CD14-positive monocyte (primary cell): Measurements from ENCODE around the gene PIGR. TPM values are rescaled to one million over a fixed set of nuclear protein-coding genes. Genes with fewer than 3 reads are reported as not detected.

Experiments
- DNase-seq, 3 donors: peaks; one replicate each; pipeline ENCODE4 v3.0.0-alpha.2; 2011 to 2022
- H2AFZ ChIP-seq: 2 replicates; pipeline ENCODE4 v1.6.0; 2012; ENCODE audit warnings: mild to moderate bottlenecking, low read depth, low read length, inconsistent platforms; ENCODE audit not compliant: insufficient read depth, poor library complexity, severe bottlenecking
- H3K27ac ChIP-seq, 2 donors: 1 replicate in 1 of 2; 2 replicates in 1 of 2; pipeline ENCODE4 v1.5.1; 2012 to 2013; ENCODE audit warnings: low read length in 2 of 2, control low read depth in 1 of 2, inconsistent platforms in 1 of 2, low read depth in 1 of 2, mild to moderate bottlenecking in 1 of 2
- H3K27me3 ChIP-seq, 2 donors: one replicate each; pipeline versions ENCODE4 v1.6.0 to v1.6.1; 2011 to 2013; ENCODE audit warnings: low read length in 2 of 2; ENCODE audit not compliant: control insufficient read depth in 2 of 2, insufficient read depth in 2 of 2
- H3K36me3 ChIP-seq, 2 donors: replicated peaks in 1 of 2; 1 replicate in 1 of 2; 2 replicates in 1 of 2; pipeline versions ENCODE4 v1.5.1 to v1.6.1; 2012 to 2013; ENCODE audit warnings: low read length in 2 of 2, control low read depth in 1 of 2, inconsistent platforms in 1 of 2, mild to moderate bottlenecking in 1 of 2; ENCODE audit not compliant: insufficient read depth in 2 of 2, control insufficient read depth in 1 of 2
- H3K4me1 ChIP-seq, 2 donors: 1 replicate in 1 of 2; 2 replicates in 1 of 2; pipeline versions ENCODE4 v1.5.1 to v1.6.1; 2012 to 2013; ENCODE audit warnings: low read length in 2 of 2, control low read depth in 1 of 2, inconsistent platforms in 1 of 2, mild to moderate bottlenecking in 1 of 2, moderate library complexity in 1 of 2; ENCODE audit not compliant: insufficient read depth in 2 of 2, control insufficient read depth in 1 of 2
- H3K4me2 ChIP-seq: replicated peaks from 2 replicates; pipeline ENCODE3; 2012; ENCODE audit warnings: low read length, moderate library complexity, mild to moderate bottlenecking; ENCODE audit not compliant: poor library complexity, severe bottlenecking; ENCODE audit errors: extremely low read depth
- H3K4me3 ChIP-seq, 3 experiments: fragments of 200-600 bp in 1 of 3; sonication (generic) in 1 of 3; replicated peaks in 1 of 3; 1 replicate in 2 of 3; 2 replicates in 1 of 3; pipeline ENCODE4 v1.5.1; 2011 to 2013; ENCODE audit warnings: low read length in 3 of 3, mild to moderate bottlenecking in 3 of 3, control low read depth in 2 of 3, low read depth in 2 of 3, inconsistent platforms in 1 of 3, moderate library complexity in 1 of 3
- H3K79me2 ChIP-seq: 2 replicates; pipeline ENCODE4 v1.6.0; 2012; ENCODE audit warnings: mild to moderate bottlenecking, control low read depth, inconsistent platforms, low read length, moderate library complexity; ENCODE audit not compliant: insufficient read depth
- H3K9ac ChIP-seq: 2 replicates; pipeline ENCODE4 v1.6.0; 2017; ENCODE audit warnings: low read length, mild to moderate bottlenecking; ENCODE audit not compliant: insufficient read depth, poor library complexity, severe bottlenecking
- H3K9me3 ChIP-seq, 2 donors: replicated peaks in 1 of 2; 1 replicate in 1 of 2; 2 replicates in 1 of 2; pipeline versions ENCODE4 v1.5.1 to v1.6.1; 2012 to 2013; ENCODE audit warnings: low read length in 2 of 2, control low read depth in 1 of 2; ENCODE audit not compliant: control insufficient read depth in 1 of 2, insufficient read depth in 1 of 2
- H4K20me1 ChIP-seq: 2 replicates; pipeline ENCODE4 v1.6.0; 2012; ENCODE audit warnings: mild to moderate bottlenecking, low read length, control low read depth, moderate library complexity; ENCODE audit not compliant: insufficient read depth
- H3K27ac Mint-ChIP-seq, 7 donors: one replicate each; pipeline ENCODE4 v1.8.0; 2020; ENCODE audit warnings: mild to moderate bottlenecking in 7 of 7, mixed read lengths in 7 of 7, moderate library complexity in 6 of 7, inconsistent platforms in 2 of 7
- H3K27me3 Mint-ChIP-seq, 3 donors: one replicate each; pipeline ENCODE4 v1.8.0; 2021 to 2022; ENCODE audit warnings: low read depth in 3 of 3, mild to moderate bottlenecking in 3 of 3, mixed read lengths in 3 of 3, moderate library complexity in 3 of 3, inconsistent platforms in 1 of 3
- H3K36me3 Mint-ChIP-seq, 2 donors: one replicate each; pipeline ENCODE4 v1.8.0; 2020; ENCODE audit warnings: mixed read lengths in 2 of 2, inconsistent platforms in 1 of 2, mild to moderate bottlenecking in 1 of 2
- H3K4me1 Mint-ChIP-seq: one replicate; pipeline ENCODE4 v1.8.0; 2020; ENCODE audit warnings: mild to moderate bottlenecking, mixed read lengths
- H3K4me3 Mint-ChIP-seq, 2 donors: one replicate each; pipeline ENCODE4 v1.8.0; 2020; ENCODE audit warnings: mild to moderate bottlenecking in 2 of 2, mixed read lengths in 2 of 2, moderate library complexity in 1 of 2
- H3K9me3 Mint-ChIP-seq, 7 donors: one replicate each; pipeline ENCODE4 v1.8.0; 2020 to 2022; ENCODE audit warnings: mixed read lengths in 7 of 7, mild to moderate bottlenecking in 6 of 7, moderate library complexity in 6 of 7, inconsistent platforms in 2 of 7
- CTCF ChIP-seq: fragments of 200-600 bp; IDR thresholded peaks from one replicate; pipeline ENCODE4 v1.8.0; 2022; ENCODE audit warnings: antibody characterized with exemption, mild to moderate bottlenecking
- WGBS: methylation state at CpG from one replicate; pipeline ENCODE4 v1.1.5; 2013; ENCODE audit warnings: missing lambda C conversion rate; ENCODE audit not compliant: insufficient coverage; 5-methylcytosine and 5-hydroxymethylcytosine counted together
- intact Hi-C, 2 donors: fragments of 100-400 bp; cut with micrococcal nuclease; formaldehyde crosslinking; loops; one replicate each; pipeline versions ENCODE4 v1.15.0 to v1.15.1; 2023
- polyA plus RNA-seq, 3 donors: library from polyadenylated mRNA; depleted of rRNA in 1 of 3; unstranded in 2 of 3; stranded (reverse) in 1 of 3; fragments of 300-500 nt in 2 of 3; fragments of >200 nt in 1 of 3; fragmentation: Illumina TruSeq in 2 of 3; gene quantifications; 1 replicate in 2 of 3; 2 replicates in 1 of 3; pipeline ENCODE4 v1.2.3, GENCODE V29; 2012 to 2021

PIGR gene
- polyA plus RNA-seq, 3 donors: 0.01 TPM; not detected in 2

- Histone ChIP-seq H3K27me3 (no peaks in the 10 kb centered on the region), H4K20me1 (no peaks in the 10 kb centered on the region), H3K36me3 (no peaks in the 10 kb centered on the region), H3K4me1 (no peaks in the 10 kb centered on the region), H3K27ac (no peak overlapping the region), H3K9ac (no peak overlapping the region), H3K4me2 (no peak overlapping the region), H3K4me3 (no peak overlapping the region), H3K79me2 (no peaks in the 10 kb centered on the region), H3K9me3 (no peaks in the 10 kb centered on the region), H2AFZ (no peak overlapping the region)
- 97% methylated on average over 5 of the region's 7 CpGs for WGBS
- peaks cover 0 to 2% of the 10 kb centered on the region in 2 donors for H3K36me3 Mint-ChIP-seq
- no peaks in the 10 kb centered on the region for H3K4me1 Mint-ChIP-seq
- peaks cover 0 to 1% (median 0%) of the 10 kb centered on the region in 7 donors for H3K9me3 Mint-ChIP-seq
- TF ChIP-seq CTCF: no peak
- H3K27ac Mint-ChIP-seq: no peak overlapping the region
- intact Hi-C loops: no loop called here
- no peak for DNase-seq
- H3K27me3 Mint-ChIP-seq: peaks cover 3 to 12% (median 11%) of the 10 kb centered on the region in 3 donors
- H3K4me3 Mint-ChIP-seq: no peak overlapping the region
These were observed 46.1 kb downstream of the PIGR start for GRCh38 chr1:206900149-206900548.

DNA sequence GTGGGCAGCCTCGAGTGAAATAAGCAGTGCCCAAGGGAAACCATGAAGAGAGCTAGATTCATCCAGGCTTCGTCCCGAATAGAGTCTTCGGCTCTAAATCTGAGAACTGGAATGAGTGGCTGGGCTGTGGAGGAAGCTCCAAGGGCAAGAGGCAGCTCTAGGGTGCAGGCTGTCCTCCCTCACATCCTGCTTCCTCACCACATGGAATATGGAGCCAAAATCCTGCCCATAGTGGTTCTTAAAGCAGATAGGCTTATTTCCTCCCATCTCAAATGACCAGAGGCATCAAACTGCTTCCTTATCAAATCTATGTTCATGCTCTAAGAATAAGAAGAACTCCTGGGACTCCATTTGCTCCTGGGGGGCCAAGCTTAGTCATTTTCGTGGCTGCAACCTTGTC lies 46.5 kb downstream of the PIGR start:
- Histone ChIP-seq H2AFZ (no peak overlapping the region), H3K27me3 (no peaks in the 10 kb centered on the region), H3K36me3 (no peaks in the 10 kb centered on the region), H3K4me3 (no peak overlapping the region), H3K9ac (no peak overlapping the region), H4K20me1 (no peaks in the 10 kb centered on the region), H3K4me2 (no peak overlapping the region), H3K79me2 (no peaks in the 10 kb centered on the region), H3K9me3 (no peaks in the 10 kb centered on the region), H3K27ac (no peak overlapping the region), H3K4me1 (no peaks in the 10 kb centered on the region)
- peaks cover 1 to 12% (median 10%) of the 10 kb centered on the region in 3 donors for H3K27me3 Mint-ChIP-seq
- H3K9me3 Mint-ChIP-seq: peaks cover 0 to 1% (median 0%) of the 10 kb centered on the region in 7 donors
- no peak overlapping the region for H3K27ac Mint-ChIP-seq
- no peaks in the 10 kb centered on the region for H3K36me3 Mint-ChIP-seq
- no peak overlapping the region for H3K4me3 Mint-ChIP-seq
- DNase-seq: no peak
- TF ChIP-seq CTCF: no peak
- H3K4me1 Mint-ChIP-seq: no peaks in the 10 kb centered on the region
- intact Hi-C loops: no loop called here
- 71% methylated on average over 4 of the region's 5 CpGs for WGBS
